ENCODE results near the gene LY6G6C. TPM values are rescaled to one million over a fixed set of nuclear protein-coding genes. Genes with fewer than 3 reads are reported as not detected.
A peak's percentile ranks its signal among the peaks of the same experiment; 100 is the strongest.

The LY6G6C gene
- total and polyA plus RNA-seq, 2 of the 13 experiments (the other 11 are each of a cell fraction or from before 2014, with no cell fraction given): 0.15 TPM; not detected in 1

GRCh38 chr6:31739639-31740396 is 18.3 kb upstream of the LY6G6C start, which contains the start of gene MSH5 (continued):
- TF ChIP-seq CEBPZ (IDR thresholded peaks at IDR 0.05; ENCODE audit: low read length): no peak
- TF ChIP-seq TOPORS (CRISPR knock-in tag; IDR thresholded peaks at IDR 0.05): peak; percentile 99
- peak; percentile 98 for TF ChIP-seq ZNF510 (CRISPR knock-in tag; IDR thresholded peaks at IDR 0.05; ENCODE audit: low read depth)
- 0 out of 2 replicates have a peak, but pooled peaks have one; percentile 71 for TF ChIP-seq ZFP1 (CRISPR knock-in tag; IDR thresholded peaks at IDR 0.05)
- TF ChIP-seq HDAC2 (CRISPR knock-in tag; IDR thresholded peaks at IDR 0.05): peak; percentile 67
- TF ChIP-seq ZNF780A (CRISPR knock-in tag; IDR thresholded peaks at IDR 0.05): no peak; the same call in 1 of the 2 replicates
- TF ChIP-seq NFYB (CRISPR knock-in tag; IDR thresholded peaks at IDR 0.05): peak; percentile 98
- TF ChIP-seq KDM6A (CRISPR knock-in tag; IDR thresholded peaks at IDR 0.05; ENCODE audit: low read depth): no peak; the same call in 1 of the 2 replicates
- peak; percentile 85; the same call in 1 of the 2 replicates for TF ChIP-seq ZNF33A (CRISPR knock-in tag; IDR thresholded peaks at IDR 0.05; ENCODE audit: borderline replicate concordance)
- no peak for TF ChIP-seq SYNCRIP (IDR thresholded peaks at IDR 0.05; ENCODE audit: insufficient read depth, low read depth, low read length)
- no peak for TF ChIP-seq AFF4 (CRISPR knock-in tag; IDR thresholded peaks at IDR 0.05)
- TF ChIP-seq ATF7-NPFF (CRISPR knock-in tag; IDR thresholded peaks at IDR 0.05; ENCODE audit: low read depth): peak; percentile 100
- peak; percentile 75 for TF ChIP-seq ZNF746 (CRISPR knock-in tag; IDR thresholded peaks at IDR 0.05)
- peak; percentile 70; the same call in 1 of the 2 replicates for TF ChIP-seq ZBTB4 (CRISPR knock-in tag; IDR thresholded peaks at IDR 0.05; ENCODE audit: borderline replicate concordance)
- TF ChIP-seq RBAK (CRISPR knock-in tag; IDR thresholded peaks at IDR 0.05): peak; percentile 67
- peak; percentile 77 to 79; a peak in 2 of 4 replicates for TF ChIP-seq KLF16 (CRISPR knock-in tag; IDR thresholded peaks at IDR 0.05)
- peak; percentile 77 for TF ChIP-seq MLX (CRISPR knock-in tag; IDR thresholded peaks at IDR 0.05)
- peak; percentile 97 for TF ChIP-seq ZNF124 (CRISPR knock-in tag; IDR thresholded peaks at IDR 0.05)

Measured in HepG2 (cell line).